GM19351 (cell line): ENCODE results near the gene ZNF787.
A peak's percentile ranks its signal among the peaks of the same experiment; 100 is the strongest.

ENCODE experiments used
- ATAC-seq: cut with Tn5 transposase; IDR thresholded peaks from one replicate; pipeline ENCODE4 v1.9.1; 2021; ENCODE audit warnings: mild to moderate bottlenecking, moderate library complexity; ENCODE audit not compliant: unreplicated experiment

Gene ZNF787

DNA sequence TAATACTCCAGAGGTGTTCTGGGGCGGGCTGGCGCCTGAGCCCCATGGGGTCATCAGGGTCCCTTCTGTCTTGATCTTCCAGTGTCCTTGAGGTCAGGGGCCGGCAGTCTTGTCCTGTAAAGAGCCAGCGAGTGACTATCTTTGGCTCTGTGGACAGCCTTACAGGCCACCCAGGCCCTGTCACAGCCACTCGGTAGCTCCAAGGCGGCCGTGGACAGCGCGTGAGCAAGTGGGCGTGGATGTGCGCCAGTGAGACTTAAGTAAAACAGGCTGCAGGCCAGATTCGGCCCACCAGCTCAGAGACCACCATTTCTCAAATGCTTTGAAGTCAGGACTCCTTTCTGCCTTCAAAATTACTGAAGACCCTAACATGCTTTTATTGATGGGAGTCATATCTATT, 23.7 kb upstream of the ZNF787 start:
- no peak for ATAC-seq

DNA sequence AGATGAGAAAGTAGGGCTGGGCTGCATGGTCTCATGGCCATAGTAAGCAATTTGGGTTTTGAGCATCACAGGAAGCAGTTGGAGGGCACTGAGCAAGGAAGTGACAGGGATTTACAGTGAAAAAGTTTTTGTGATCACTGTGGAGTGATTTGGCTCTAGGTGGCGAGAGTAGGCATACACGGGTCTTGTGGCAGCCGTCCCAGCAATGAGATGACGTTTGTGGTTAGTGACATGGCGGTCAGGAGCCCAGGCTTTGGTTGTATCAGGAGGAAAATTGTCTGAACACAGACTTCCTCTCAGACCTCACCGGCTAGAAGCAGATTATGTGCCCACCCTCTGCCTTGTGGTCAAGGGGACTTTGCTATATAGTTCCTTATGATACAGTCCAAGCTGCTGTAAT, 23.3 kb upstream of the ZNF787 start:
- ATAC-seq, result no peak

DNA sequence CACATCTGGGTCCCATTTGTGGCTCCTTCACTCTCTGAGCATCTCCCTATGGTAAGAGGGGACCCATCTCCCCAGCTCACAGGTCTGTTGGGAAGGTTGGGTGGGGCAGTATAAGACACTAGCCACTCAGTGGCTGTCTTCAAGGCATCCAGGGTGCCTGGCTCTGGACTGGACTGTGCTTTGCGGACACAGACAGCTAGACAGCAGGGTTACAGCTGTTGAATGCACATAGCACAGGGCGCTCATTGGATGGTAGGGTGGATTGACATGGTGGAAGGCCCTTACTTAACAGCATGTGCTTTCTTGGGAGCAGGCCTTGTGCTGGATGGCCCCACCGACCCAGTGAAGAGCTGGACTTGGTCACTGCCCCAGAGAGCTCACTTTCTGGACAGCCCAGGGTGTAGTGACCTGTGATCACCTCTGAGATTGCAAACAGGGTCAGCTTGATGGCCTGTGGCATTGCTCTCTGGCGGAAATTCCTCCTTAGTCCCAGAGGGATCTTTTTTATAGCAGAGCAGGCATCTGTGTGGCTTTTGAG, 21.9 kb upstream of the ZNF787 start:
- ATAC-seq, result no peak

DNA sequence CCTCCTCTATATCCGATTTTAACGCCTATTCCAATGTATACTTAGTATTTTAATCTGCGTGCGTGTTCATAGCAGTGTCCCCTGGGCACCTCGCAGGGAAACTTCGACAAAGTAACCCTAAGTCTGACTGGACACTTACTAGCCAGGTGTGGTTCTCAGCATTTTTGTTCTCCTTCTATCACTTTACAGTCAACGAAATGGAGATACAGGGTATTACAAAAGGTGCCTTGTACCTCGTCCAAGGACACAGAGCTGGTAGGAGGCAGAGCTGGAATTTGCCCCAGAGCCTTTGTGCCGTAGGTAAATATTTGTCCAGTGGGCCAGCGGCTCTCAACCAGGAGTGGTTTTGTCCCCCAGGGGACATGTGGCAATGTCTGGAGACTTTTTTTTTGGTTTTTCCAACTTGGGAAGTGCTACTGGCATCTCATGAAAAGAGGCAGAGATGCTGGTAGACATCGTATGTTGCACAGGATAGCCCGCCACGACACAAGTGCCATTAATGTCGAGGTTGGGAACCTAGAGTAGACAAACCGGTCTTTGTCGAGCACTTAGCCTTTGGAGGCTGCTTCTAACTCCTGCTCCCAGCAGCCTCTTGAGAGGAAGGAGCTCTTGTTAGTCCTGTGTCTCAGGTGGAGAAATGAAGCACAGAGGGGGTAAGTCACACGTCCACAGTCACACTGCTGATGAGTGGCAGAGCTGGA, 21.1 kb upstream of the ZNF787 start:
- no peak for ATAC-seq

DNA sequence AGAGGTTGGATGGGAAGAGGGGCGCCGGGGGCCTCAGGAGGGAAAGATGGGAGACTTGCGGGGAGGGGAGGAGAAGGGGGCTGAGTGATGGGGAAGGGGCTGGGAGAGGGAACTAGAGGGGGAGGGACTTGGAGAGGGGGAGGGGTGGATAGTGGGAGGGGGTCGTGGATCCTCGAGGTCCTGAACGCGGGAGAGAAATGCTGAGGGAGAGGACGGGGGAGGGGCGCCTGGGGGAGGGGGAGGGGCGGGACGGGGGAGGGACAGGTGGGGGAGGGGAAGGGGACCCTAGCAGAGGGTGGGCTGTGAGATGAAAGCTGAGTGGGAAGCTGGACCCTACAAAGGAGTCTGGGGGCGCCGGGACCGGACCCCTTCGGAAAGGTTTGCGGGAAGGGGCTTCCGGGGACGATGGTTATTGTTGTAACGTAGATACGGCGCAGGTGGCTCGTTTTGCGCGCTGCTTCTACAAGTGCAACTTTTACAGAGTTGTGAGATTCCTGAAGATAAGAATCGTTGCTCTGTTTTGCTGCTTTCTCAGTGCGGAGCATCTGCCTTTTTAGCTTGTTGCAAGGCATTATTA, 20.4 kb upstream of the ZNF787 start:
- ATAC-seq, result no peak

DNA sequence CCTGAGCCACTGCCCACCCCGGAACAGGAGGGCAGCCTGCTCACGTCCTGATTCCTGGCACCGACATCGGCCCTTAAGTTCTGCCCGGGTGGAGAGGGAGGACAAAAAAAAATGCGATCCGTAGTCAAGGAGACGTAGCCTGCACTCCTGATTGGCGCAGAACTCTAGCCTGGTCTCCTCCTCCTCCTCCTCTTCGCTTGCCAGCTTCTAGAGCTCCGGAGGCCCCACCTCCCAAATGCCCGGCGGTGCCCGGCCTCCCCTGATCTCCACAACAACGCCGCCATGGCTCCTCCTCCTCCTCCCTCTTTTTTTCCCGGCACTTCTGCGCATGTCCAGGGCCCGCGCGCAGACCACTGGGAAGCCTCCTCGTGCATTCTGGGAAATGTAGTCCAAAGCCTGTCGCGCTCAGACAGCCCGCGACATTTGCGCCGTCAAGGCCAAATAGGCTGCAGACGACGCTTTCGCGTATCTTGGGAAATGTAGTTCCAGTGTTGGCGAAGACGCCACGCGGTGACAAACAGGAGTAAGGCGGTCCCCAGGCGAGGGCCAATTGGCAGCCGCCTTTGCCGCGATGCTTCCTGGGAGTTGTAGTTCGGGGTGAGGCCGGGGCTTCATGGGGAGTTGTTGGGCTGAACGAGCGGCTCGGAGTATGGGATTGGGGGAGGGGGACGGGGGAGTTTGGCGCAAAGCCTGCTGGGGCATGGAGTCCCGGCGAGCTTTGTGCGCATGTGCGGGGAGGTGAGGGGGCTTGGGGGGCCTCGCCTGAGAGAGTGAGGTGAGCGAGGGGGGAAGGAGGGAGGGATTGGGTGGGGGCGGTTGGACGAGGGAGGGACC, 19.7 kb upstream of the ZNF787 start, which contains the start of gene ZNF444:
ZNF444 (plus strand) TSS at position 705 of the 834 bp plus-strand sequence. CDS start 5,625 bp downstream, outside the sequence.
- peak; percentile 89 for ATAC-seq

DNA sequence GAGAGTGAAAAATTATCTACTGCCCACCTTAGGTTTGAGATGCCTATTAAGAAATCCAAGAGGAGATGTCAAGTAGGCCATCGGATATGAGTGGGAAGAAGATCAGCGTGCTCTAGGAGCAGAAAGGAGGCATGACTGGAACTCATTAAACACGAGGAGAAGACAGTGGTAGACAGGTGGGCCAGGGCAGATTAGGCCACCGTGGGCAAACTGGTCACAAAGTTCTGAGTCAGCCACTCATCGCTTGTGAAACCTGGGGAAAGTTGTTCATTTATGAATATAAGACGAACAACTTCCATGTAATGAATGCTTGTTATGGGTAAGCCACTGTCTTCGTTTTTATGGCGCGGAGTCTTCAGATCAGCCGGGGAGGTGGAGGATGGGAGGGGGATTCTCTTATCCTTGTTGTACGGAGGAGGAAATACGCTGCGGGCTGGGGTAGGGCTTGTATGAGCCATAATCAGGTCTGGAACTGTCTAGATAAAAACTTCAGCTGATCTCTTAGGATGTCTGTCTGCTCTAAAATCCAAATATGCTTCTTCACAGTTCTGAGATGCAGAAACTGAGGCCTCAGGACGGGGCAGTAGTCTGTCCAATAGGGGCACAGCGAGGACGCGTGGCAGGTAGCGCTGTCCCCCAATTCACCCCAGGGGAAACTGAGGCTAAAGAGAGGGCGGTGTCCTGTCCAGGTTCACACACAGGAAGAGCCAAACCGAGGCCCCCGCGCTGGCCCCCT, 18.9 kb upstream of the ZNF787 start:
- peak; percentile 1 for ATAC-seq

DNA sequence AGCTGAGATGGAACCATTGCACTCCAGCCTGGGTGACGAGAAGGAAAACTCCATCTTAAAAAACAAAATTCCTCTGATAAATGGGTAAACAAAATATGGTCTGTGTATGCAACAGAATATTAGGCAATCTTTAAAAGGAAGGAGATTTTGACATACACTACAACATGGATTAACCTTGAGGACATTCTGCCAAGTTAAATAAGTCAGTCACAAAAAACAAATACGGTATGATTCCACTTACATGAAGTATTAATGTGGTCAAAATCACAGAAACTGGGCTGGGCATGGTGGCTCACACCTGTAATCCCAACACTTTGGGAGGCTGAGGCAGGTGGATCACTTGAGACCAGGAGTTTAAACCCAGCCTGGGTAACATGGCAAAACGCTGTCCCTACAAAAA, 17.0 kb upstream of the ZNF787 start:
- no peak for ATAC-seq

DNA sequence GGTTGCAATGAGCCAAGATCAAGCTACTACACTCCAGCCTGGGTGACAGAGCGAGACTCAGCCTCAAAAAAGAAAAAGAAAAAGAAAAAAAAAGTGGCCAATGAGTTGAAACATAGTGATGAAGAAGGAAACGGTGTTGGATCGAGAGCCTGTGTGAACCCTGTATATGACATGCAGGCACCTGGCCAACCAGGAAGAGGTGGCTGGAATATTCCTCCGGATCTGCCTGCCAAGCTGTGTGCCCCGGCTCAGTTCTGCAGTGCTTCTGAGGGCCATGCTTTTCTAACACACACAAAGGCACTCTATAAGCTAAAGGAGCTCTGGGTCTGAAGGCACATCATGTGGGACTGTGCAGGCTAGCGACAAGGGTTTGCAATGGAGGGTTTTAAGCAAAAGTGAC, 16.3 kb upstream of the ZNF787 start:
- no peak for ATAC-seq

DNA sequence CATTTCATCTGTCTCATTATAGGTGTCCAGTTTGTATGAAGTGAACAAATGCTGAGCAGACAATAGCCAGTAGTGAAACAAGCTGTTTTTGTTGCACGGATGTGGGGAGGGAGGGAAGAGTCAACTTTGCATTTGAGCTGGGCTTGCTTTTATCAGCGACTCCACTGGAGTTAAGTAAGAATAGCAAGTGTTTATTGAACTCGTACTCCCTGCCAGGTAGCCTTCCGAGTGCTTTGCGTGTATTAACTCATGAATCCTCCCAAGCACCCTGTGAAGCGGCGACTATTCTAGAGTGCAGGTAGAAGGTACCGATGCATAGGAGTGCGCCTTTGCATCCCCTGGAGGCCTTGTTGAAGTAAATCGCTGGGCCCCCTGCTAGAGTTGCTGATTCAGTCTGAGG, 15.3 kb upstream of the ZNF787 start:
- no peak for ATAC-seq

DNA sequence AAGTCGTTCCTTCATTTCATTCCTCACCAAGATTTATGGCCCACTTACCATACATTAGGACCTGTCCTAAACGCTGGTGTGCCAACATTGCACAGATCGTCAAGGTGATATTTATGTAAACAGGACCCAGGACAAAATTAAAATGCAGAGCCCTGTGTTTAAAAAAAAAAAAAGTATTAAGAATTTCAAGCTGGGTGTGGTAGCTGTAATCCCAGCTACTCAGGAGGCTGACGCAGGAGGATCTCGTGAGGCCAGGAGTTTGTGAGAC, 13.5 kb upstream of the ZNF787 start:
- no peak for ATAC-seq

DNA sequence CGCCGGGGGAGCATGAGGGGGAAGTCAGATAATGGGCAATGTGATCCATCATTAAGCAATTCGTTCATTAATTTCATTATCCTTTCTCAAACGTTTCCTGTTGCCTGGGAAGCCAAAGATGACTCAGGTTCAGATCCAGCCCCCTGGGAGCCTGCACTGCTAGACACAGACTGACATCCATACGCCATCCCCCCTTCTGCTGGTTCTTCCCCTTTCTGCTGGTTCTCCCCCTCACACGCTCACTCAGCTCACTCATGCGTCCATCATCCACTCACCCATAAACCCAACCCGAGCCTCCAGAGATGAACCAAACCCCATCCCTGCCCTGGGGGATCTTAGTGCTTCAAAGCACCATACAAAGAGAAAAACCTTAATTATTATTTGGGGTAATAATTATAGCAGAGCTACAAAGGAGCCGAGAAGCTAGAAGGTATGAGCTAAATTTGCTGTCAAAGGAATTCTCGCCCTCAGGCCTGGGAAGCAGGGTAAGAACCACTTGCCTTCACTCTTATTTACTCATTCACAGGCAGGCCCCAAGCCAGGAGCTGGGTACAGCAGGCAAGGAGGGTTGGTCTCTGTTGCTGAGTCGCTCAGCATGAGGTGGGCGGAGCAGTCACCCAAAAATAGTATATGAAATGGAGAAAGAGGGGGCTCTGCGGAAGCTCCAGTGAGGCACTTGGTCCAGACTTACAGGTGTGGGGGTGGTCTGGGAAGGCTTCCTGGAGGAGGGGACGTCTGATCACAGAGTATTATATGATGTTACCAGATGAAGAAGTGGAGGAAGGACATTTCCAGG, 13.0 kb upstream of the ZNF787 start:
- no peak for ATAC-seq

DNA sequence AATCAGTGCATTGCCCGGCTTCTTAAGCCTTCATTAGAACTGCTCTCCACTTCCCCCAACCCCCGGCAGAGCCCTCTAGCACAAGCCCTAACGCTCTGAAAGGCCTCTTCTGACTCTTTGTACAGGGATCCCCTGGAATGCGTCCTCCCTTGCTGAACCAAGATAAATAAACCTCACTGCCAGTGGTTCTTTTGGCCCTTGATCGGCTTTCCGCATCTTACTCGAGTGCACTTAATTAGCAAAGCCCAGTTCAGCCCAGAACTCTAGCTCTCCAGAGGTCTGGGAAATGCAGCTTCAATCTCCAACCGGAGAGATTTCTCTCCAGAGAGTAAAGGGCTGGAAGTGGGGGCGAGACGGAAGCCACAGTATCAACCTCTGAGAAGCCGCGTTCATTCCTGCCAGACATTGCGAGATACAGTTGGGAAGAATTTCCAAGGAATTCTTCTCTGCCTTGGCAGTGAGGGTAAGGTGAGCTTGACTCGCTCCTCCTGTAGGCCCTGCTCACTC, 11.3 kb upstream of the ZNF787 start:
- no peak for ATAC-seq

DNA sequence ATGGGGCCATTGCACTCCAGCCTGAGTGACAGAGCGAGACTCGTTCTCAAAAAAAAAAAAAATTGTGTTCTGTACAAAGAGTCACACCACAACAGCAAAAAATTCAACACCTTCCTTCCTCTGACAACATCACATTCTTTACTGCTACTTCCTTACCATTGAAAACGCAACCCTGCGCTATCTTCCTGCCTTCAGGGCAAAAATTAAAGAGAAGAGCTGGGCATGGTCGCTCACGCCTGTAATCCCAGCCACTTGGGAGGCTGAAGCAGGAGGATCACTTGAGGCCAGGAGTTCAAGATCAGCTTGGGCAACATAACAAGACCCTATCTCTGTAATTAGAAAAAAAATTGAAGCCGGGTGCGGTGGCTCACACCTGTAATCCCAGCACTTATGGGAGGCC, 10.6 kb upstream of the ZNF787 start:
- ATAC-seq, result no peak

DNA sequence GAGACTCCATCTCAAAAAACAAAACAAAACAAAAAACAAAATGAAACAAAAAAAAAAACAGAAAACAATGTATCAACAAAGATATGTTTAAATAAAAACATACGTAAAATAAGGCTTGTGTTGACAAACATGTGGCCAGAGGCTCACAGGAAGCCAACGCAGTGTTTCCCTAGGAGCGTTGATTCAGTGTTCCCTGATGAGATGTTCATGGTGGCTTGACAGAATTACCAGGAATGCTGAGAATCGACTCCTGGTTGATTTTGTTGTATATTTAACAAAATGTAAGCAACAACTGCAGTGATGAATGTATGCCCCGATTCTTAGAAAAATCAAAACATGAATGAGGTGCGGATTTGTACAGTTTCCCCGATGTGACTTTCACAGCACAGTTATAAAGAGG, 8.9 kb upstream of the ZNF787 start:
- ATAC-seq, result no peak

DNA sequence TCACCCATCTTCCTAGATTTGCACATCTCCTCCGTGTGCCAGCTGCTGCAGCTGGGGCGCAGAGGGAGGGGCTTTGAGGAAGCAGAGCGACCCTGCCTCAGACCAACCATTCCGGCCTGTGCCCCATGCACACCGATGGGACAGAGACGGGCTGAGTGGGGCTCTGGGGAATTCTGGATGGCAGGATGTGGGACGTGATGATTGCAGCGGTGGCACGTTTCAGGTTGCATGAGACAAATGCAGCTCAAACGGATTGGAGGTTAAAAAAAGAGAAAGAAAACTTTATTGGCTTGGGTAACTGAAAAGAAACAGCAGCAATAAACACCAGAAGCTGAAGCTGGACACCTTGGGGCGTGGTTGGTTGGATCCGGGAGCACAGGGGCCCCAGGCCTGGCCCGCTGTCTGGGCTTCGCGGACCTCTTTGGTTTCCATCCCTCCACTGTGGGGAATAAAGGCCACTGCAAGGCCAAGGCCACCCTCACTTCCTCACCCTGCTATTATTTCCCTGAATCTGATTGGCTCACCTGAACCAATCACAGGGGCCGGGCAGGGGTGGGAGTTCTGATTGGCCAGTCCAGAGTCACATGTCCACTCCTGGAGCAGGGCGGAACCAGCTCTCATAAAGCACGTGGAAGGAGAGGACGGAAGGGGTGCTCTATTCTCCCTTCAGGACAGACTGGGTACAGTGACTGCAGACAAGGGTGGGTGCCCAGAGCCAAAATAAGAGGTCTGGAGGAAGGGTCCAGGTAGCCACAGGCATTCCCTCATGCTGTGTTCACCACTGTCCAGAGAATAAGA, 6.1 kb upstream of the ZNF787 start:
- ATAC-seq, result no peak

DNA sequence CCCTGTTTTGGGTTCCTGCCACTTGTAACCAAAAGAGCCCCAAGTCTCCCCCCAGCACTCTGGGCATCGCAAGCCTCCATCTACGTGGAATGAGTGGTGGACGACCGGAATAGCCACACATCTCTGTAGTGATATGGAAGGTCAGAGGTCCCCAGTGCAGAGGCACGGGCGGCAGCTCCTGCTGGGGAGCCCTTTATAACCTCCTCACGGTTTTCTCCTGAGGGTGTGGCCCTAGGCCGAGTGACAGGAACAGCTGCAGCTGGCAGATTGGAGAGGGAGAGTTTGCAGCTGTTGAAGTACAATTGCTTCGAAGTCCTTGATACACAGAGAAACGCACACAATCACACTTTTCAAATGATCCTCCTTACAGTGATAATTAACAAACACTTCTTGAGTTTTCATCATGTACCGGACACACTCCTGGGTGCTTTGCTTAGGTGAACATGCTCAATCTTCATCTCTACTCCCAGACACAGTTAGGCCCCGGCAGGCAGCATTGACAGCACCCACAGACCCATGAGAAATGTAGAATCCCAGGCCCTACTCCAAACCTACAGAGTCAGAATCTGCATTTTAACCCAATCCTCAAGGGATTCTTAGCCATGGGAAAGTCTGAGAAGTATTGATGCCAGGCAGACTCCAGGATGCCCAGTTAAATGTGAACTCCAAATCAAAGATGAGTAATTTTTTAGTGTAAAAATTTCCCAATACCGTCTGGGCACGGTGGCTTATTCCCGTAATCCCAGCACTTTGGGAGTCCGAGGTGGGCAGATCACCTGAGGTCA, 4.9 kb upstream of the ZNF787 start:
- no peak for ATAC-seq

DNA sequence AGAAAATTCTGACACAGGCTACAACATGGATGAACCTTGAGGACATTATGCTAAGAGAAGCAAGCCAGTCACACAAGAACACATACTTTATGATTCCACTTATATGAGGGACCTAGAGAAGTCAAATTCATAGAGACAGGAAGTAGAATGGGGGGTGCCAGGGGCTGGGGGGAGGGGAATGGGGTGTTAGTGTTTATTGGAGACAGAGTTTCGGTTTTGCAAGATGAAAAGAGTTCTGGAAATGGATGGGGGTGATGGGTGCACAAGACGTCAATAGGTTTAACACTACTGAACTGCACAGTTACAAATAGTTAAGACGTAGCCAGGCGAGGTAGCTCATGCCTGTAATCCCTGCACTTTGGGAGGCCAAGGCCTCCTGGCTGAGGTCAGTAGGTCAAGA, 3.5 kb upstream of the ZNF787 start:
- no peak for ATAC-seq
